HG03060 (cell line): Measurements from ENCODE around the gene ZNF346.
"Not testable (repeated sequence)": the region's sequence is repeated elsewhere in the genome, so short reads cannot be mapped to it uniquely, and the experiment has no call there.

Experiments
- ATAC-seq: cut with Tn5 transposase; IDR thresholded peaks from one replicate; pipeline ENCODE4 v1.9.1; 2021; ENCODE audit warnings: low read depth, moderate number of reproducible peaks; ENCODE audit not compliant: unreplicated experiment

ZNF346 gene

GRCh38 chr5:177008716-177009115 lies 13.8 kb upstream of the ZNF346 start:
- ATAC-seq = no peak

- ATAC-seq = no peak
Observed at GRCh38 chr5:177010153-177010552, 12.3 kb upstream of the ZNF346 start.

GRCh38 chr5:177015156-177015555 lies 7.3 kb upstream of the ZNF346 start:
- ATAC-seq = no peak

- ATAC-seq = no peak
Observed at GRCh38 chr5:177018341-177018740, 4.2 kb upstream of the ZNF346 start.

GRCh38 chr5:177020033-177020432 lies 2.5 kb upstream of the ZNF346 start:
- no peak for ATAC-seq

GRCh38 chr5:177023303-177023664 lies 788 bp downstream of the ZNF346 start:
- ATAC-seq = no peak

GRCh38 chr5:177024559-177024958 lies 2.1 kb downstream of the ZNF346 start:
- no peak for ATAC-seq

GRCh38 chr5:177025101-177025601 lies 2.7 kb downstream of the ZNF346 start:
- ATAC-seq = no peak

- ATAC-seq = no peak
Observed at GRCh38 chr5:177027665-177028064, 5.2 kb downstream of the ZNF346 start.

- no peak for ATAC-seq
Observed at GRCh38 chr5:177029498-177029897, 7.0 kb downstream of the ZNF346 start.

GRCh38 chr5:177035976-177036375 lies 13.5 kb downstream of the ZNF346 start:
- ATAC-seq = no peak

GRCh38 chr5:177036443-177036842 lies 13.9 kb downstream of the ZNF346 start:
- no peak for ATAC-seq

GRCh38 chr5:177036921-177037320 lies 14.4 kb downstream of the ZNF346 start:
- ATAC-seq = no peak

- ATAC-seq = no peak
Observed at GRCh38 chr5:177040814-177041420, 18.4 kb downstream of the ZNF346 start.

- ATAC-seq = no peak
Observed at GRCh38 chr5:177041936-177042335, 19.4 kb downstream of the ZNF346 start.

GRCh38 chr5:177043114-177043513 lies 20.6 kb downstream of the ZNF346 start:
- ATAC-seq = no peak

GRCh38 chr5:177043958-177044357 lies 21.5 kb downstream of the ZNF346 start:
- no peak for ATAC-seq

- no peak for ATAC-seq
Observed at GRCh38 chr5:177044641-177045040, 22.1 kb downstream of the ZNF346 start.

GRCh38 chr5:177045631-177046030 lies 23.1 kb downstream of the ZNF346 start:
- no peak for ATAC-seq

GRCh38 chr5:177048531-177048930 lies 26.0 kb downstream of the ZNF346 start:
- ATAC-seq = not testable (repeated sequence)

GRCh38 chr5:177049285-177049684 lies 26.8 kb downstream of the ZNF346 start:
- no peak for ATAC-seq

GRCh38 chr5:177064500-177065277 lies 42.2 kb downstream of the ZNF346 start:
- no peak for ATAC-seq
